Measurements from ENCODE around the gene RAB5A. TPM values are rescaled to one million over a fixed set of nuclear protein-coding genes. Genes with fewer than 3 reads are reported as not detected.
"Not testable (repeated sequence)": the region's sequence is repeated elsewhere in the genome, so short reads cannot be mapped to it uniquely, and the experiment has no call there.

RAB5A gene
- total RNA-seq, 1 donor, result 64.2 TPM

- DNase-seq (ENCODE audit: low read depth), result peak; percentile 42
- peak overlapping the region; percentile 89 for H3K4me3 ChIP-seq (ENCODE audit: low read depth, low read length)
- no peak for TF ChIP-seq CTCF (IDR thresholded peaks at IDR 0.05; ENCODE audit: insufficient read depth, low read length)
These were observed 790 bp downstream of the RAB5A start for GRCh38 chr3:19947549-19948225.

DNA sequence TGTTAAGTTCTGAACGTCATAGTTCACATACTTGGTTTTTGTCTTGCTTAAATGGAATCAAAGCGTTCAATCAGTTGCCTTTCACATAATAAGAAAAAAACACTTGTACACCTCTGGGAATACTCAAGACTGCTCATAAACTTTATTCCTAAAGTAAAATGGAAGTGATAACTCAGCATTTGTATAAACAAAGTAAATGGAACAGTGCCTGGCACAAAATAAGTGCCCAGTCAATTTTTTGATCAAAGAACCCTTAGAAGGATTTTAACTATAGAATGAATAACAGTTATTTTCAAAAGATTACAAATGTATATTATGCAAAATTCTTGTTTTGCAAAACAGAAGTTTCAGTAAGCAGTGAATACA is 1.3 kb downstream of the RAB5A start:
- TF ChIP-seq CTCF (IDR thresholded peaks at IDR 0.05; ENCODE audit: insufficient read depth, low read length), result no peak
- no peak for DNase-seq (ENCODE audit: low read depth)

DNA sequence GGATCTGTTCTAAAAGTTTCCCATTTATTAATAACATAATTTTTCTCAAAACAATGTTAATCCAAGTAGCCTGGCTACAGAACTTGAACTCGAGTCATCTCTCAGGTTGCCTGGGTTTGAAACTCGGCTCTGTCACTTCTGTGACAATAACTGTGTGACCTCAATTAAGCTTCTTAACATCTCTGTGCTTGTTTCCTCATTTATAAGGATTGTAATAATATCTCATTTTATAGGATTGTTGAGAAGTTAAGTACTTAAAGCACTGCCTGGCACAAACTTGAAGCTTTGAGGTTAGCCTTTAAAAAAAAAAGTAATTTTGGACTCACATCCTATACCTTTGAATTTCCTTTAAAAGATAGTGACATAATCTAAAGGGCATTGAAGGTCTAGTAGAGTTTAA is 3.4 kb downstream of the RAB5A start:
- H3K4me3 ChIP-seq (ENCODE audit: low read depth, low read length), result no peak overlapping the region
- no peak for DNase-seq (ENCODE audit: low read depth)
- TF ChIP-seq CTCF (IDR thresholded peaks at IDR 0.05; ENCODE audit: insufficient read depth, low read length), result no peak

More for the DNA sequence above, 1.3 kb downstream of the RAB5A start:
- H3K4me3 ChIP-seq (ENCODE audit: low read depth, low read length), result peak overlapping the region; percentile 89

DNA sequence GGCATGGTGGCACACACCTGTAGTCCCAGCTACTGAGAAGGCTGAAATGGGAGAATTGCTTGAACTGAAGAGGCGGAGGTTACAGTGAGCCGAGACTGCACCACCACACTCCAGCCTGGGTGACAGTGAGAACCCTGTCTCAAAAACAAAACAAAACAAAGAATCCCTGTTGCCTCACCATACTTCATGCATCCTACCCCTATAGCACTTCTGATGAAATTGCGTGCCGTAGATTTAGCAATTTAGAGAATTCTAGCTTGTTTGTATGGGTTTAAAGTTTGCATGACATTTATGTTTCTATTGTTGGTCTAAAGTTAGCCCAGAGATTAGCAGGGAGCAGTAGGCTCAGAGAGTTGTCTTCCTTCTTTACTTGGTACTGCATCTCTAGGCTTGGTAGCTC is 7.8 kb downstream of the RAB5A start:
- H3K4me3 ChIP-seq (ENCODE audit: low read depth, low read length), result no peak overlapping the region
- TF ChIP-seq CTCF (IDR thresholded peaks at IDR 0.05; ENCODE audit: insufficient read depth, low read length), result no peak
- no peak for DNase-seq (ENCODE audit: low read depth)

DNA sequence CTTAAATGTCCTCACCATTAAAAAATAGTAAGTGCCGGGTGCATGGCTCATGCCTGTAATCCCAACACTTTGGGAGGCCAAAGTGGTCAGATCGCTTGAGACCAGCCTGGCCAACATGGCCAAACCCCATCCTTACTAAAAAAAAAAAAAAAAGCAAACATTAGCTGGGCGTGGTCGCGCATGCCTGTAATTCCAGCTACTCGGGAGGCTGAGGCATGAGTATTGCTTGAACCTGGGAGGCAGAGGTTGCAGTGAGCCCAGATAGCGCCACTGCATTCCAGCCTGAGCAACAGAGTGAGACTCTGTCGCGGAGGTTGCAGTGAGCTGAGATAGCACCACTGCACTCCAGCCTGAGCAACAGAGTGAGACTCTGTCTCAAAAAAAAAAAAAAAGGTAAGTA is 10.5 kb downstream of the RAB5A start:
- not testable (repeated sequence) for H3K4me3 ChIP-seq (ENCODE audit: low read depth, low read length); DNase-seq (ENCODE audit: low read depth)

DNA sequence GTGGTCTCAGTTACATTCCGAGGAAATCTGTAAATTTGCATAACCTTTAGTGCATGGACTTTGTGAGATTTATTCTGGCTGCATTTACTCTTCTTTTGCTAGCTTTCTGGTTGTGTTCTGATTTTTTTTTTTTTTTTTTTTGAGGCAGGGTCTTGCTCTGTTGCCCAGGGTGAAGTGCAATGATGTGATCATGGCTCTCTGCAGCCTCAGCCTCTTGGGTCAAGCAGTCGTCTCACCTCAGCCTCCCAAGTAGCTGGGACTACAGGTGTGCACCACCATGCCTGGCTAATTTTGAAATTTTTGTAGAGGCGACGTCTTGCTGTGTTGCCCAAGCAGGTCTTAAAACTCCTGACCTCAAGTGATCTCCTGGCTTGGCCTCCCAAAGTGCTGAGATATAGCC is 12.6 kb downstream of the RAB5A start:
- H3K4me3 ChIP-seq (ENCODE audit: low read depth, low read length), result no peak overlapping the region
- DNase-seq (ENCODE audit: low read depth), result no peak
- no peak for TF ChIP-seq CTCF (IDR thresholded peaks at IDR 0.05; ENCODE audit: insufficient read depth, low read length)

DNA sequence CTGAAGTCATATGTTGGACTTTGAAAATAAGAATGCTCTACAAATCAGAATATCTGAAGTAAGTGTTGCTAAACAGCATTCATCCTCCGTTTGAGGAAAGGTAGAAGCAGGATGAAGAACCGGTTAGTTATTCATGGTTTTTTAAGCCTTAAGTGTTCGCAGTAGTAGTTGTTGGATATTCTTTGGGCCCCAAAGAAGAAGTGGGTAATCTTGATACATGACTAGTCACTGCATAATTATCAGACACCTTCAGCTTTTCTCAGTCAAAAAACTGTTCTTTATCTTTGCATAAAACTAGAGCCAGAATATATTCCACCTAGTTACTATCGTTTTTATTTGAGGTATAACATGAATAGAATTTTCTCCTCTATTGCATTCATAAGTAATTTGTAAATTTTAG is 13.8 kb downstream of the RAB5A start:
- no peak for DNase-seq (ENCODE audit: low read depth)
- no peak overlapping the region for H3K4me3 ChIP-seq (ENCODE audit: low read depth, low read length)
- no peak for TF ChIP-seq CTCF (IDR thresholded peaks at IDR 0.05; ENCODE audit: insufficient read depth, low read length)
